ENCODE data around the gene WHRN.

Gene WHRN

DNA sequence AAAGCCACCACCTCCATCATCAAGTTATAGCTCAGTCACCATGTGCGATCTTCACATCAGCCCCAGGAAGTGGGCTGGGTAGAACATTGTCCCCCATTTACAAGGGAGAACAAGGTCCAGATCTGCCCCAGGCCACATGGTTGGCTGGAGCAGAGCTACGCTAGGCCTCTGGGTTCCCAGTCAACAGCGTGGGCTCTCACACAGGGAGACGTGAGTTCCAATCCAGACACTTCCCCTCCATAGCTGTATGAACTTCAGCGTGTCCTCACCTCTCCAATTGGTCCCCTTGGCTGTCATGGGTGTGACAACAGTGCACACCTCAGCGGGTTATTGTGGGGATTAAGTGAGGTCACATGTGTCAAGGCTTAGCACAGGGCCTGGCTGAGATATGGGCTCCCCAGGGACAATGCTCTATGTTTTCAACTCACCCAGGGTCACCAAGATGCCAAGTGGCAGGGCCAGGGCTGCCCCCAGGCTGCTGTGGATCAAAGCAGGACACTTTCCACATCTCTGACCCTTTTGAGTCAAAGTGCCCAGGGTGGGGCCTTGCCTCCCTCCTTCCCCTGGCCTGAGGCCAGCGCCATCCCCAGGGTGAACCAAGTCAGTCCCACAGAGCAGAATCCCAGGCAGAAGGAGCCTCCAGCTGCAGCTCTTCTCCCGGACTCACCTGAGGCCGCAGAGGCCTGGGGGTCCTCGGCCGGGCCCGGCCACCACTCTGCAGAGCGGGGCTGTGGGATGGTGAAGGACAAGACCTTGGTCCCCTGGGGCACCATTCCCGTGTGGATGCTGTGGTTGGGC is 137.3 kb downstream of the WHRN start:
- no peak for DNase-seq (ENCODE audit: low spot score)
- FAIRE-seq: no peak

DNA sequence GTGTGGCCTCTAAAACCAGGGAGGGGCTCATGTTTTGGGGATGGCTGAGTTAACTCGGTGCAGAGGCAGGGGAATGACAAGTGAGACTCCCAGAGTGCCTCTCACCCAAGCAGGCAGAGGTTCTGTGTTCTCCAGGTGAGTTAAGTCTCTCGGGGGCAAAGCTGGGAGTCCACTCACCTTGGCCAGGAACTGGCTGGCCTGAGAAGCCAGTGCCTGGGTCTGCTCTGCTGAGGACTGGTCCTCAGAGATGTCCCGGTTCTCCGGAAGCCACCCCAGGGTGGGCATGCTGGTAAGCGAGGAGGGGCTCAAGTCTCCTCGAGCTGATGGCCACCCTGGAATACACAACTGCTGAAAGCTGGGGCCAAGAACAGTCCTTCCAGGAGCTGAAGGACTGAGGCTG is 137.9 kb downstream of the WHRN start:
- FAIRE-seq (no peak), DNase-seq (ENCODE audit: low spot score) (no peak)

DNA sequence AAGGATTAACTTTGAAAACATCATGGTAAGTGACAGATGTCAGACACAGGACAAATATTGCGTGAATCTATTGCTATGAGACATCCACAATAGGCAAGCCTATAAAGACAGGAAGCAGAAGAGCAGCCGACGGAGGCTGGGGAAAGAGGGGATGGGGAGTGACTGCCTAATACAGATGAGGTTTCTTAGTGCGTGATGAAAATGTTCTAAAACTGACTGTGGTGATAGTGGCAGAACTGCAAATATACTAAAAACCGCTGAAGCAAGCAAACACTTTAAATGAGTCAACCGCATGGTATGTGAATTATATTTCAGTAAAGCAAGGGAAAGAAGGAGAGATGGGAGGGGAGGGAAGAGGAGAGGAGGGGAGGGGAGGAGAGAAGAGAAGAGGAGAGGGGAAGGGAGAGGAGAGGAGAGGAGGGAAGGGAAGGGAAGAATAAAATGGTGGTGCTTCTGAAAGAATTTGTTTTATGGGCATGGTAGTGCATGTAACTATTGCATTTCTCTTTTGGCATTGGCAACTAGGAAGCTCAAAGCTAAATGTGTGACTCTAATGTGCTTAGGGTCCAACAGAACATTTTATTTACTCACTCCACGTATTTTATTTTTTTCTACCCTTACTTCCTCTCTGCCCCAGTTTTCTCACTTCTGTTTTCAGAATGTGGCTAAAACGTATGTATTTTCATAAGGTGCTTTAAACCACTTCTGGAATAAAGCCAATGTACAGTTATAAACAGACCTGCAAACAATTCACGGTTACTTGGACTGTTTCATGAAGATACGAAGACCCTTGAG is 138.7 kb downstream of the WHRN start:
- FAIRE-seq (no peak), DNase-seq (ENCODE audit: low spot score) (peak; percentile 43)

DNA sequence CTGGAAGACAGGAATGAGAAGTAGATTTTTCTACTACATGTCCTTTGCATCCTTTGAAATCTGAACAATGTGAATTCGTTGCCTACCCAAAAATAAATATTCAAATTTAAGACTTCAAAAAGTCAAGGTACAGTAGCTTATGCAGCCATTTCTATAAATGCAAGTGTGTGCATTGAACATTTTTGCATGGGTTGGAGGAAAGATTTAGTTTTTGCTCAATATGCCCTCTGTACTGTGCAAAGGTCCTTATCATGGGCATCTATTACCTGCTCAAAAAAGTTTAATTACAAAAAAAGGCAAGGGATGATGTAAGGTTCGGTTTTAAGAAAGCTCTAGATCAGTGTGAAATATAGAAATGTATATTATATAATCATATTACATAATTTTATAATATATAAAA is 140.1 kb downstream of the WHRN start:
- no peak for FAIRE-seq
- no peak for DNase-seq (ENCODE audit: low spot score)

DNA sequence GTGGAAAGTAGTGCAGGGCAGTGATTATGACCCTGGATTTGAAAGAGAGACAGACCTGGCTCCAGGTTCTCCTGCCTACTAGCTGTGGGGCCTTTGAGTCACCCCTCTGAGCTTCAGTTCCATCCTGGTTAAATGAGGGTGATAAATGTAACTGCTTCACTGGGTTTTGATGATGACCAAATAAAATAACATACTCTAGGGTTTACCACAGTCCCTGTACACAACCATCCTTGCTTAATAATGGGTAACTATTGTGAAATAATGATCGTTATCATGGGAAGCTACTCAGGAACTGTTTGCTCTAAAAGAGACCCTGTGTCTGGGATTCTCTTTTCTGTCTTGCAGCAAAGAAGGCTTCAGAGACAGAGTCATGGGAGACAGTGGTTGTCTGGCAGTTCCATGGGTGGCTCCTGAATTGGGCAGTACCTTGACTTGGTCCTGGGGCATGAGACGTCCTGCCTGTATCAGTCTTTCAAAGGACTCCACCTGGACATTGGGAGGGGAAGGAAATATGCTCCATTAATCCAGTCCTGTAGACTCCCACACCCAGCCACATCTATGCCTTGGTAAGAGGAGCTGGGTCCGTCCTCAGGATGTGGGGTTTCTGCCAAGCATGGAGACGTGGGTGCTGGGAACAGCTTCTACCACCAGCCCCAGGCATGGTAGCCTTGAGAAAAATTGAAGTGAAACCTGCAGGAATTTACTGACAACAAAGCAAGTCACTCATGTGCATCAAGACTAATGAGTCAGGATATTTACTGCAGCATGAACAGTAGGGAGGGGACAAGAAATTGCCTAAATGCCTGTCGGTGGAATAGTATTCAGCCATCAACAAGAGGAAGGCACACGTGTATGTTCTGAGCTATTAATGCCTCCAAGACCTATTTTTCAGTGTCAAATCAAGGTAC is 140.9 kb downstream of the WHRN start:
- FAIRE-seq (no peak), DNase-seq (ENCODE audit: low spot score) (no peak)

DNA sequence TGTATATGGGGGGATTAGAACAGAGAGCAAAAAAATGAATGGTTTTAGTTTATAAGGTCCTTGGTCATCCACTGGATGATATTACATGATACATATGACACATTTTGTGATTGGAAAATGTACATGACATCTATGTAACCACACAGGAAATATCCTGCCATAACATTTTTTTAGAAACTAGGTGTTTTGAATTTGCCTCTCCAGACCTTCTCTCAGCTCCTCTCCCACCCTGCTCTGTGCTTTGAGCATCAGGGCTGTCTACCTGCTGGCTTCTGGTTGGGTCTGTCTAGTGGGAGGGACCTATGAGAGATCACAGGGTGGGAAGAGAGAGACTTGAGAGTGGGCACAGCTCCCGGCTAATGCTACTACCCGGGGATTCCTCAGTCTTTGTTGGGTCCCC is 141.8 kb downstream of the WHRN start:
- DNase-seq (ENCODE audit: low spot score) (no peak), FAIRE-seq (no peak)

DNA sequence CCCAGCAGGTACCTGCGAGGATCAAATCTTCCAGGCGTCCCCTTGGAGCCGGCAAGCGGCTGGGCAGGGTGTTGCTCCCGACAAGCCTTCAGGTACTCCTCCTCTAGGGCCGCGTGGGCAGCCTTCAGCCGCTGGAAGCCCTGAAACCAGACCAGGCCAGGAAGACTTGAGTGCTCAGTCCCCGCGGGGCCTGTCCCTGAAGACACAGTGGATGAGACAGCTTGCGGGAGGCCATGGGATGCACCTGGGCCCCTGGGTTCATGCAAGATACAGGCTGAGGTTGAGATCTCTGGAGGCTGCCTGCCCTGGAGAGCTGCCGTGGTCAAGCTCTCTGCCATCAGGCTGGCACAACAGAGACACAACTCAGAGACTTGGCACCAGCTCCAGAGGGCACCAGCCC is 142.9 kb downstream of the WHRN start:
- DNase-seq (ENCODE audit: low spot score) (no peak), FAIRE-seq (no peak)

DNA sequence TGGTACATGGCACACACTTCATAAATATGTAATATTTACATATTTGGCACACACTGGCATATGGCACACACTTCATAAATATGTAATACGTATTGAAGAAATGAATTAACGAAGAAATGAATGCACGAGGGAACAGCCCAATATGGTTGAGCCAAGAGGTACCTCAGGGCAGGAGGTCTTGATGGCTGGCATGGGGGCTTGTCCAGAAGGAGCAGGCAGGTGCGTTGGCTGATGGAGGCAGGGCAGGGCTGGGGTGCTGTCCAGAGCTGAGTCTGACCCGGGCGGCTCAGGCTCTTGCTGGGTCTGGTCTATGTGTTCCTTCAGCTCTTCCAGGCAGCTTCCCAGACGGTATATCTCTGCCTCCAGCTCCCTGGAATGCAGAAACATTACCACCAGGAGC is 143.7 kb downstream of the WHRN start:
- no peak for DNase-seq (ENCODE audit: low spot score)
- no peak for FAIRE-seq

DNA sequence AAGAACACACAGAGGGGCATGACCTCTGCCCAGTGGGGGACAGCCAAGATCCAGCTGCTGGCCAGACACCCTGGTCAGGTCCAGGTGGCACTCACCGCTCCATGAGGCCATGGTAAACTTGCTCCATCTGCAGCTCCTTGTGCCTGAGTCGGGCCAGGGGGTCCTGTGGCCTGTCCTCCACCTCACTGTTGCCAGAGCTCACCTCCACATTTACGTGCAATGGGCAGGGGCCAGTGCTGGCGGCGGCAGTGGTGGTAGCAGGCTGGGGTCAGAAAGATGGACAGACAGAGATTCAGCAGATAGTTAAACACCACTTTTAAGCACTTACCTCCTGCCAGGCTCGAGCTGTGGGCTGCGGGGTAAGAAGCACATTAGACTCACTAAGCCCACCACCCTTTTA is 145.5 kb downstream of the WHRN start:
- FAIRE-seq (no peak), DNase-seq (ENCODE audit: low spot score) (no peak)

DNA sequence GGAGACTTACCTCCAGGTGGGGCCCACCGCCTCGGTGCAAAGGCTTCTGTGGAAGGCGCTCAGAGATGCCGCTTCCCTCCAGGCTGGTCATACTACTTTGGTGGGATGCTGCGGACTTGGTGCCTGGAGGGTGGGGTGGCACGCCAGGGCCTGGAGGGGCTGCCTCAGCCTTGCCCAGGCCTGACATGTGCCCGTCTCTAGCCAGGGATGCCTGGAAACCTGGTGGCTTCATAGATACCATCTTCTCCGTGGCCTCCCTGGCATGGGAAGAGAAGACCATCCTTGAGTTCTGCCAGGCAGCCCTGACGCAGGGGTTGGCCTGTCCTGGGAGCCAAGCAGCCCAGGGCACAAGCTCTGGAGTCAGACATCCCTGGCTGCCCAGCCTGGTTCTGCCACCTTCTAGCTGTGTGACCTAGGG is 147.4 kb downstream of the WHRN start:
- DNase-seq (ENCODE audit: low spot score) (no peak), FAIRE-seq (no peak)

DNA sequence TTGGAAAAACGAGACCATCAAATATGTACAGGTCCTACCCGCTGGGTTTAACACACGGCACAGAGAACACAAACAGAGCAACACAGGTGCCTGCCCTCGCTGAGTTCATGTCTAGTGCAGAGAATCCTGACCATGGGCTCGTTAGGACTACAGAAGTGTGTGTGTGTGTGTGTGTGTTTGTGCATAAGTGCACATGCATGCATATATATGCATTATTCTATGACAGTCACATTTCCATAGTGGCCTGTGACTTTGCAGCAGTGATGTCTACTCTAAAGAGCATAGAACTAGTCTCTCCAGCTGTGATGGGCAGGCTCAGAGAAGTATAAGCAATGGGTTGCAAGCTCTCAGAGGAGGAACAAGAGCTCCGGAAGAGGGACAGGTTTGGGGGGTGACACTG is 147.9 kb downstream of the WHRN start:
- no peak for FAIRE-seq
- DNase-seq (ENCODE audit: low spot score): no peak

DNA sequence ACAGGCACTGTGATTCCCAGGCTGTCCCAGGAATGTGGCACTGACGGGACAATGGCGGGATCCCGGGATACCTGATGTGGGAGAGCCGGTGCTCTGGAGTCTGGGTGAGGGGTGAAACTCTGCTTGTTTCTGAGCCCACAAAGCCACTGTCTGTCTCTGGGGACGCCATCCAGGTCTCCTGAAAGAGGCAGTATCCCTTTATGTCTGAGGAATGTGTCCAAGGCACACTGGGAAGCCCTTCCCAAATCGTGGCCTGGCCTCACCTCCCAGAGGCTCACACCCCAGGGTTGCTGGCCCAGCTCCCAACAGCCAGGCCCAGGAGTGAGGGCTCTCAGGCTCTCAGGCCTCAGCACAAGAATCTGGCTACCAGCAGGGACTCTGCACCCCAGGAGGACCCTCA is 148.5 kb downstream of the WHRN start:
- FAIRE-seq (no peak), DNase-seq (ENCODE audit: low spot score) (no peak)

DNA sequence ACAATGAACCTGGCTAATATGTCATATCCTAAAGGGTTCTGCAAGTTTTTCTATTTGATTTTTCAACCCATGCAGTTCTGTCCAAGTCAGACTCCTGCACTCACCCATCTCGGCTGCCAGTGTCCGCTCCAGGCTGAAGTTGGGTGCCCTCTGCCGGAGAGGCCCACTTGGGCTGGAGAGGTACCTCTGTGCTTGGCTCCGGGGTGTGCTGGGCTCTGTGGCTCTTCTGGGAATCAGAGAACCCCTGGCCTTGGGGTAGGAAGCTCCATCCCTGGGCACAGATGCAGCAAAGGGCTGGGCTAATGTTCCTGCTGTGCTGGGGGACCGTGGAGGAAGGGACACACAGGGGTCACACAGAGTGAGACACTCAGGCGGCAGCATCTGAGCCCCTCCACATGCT is 149.5 kb downstream of the WHRN start:
- no peak for DNase-seq (ENCODE audit: low spot score)
- FAIRE-seq: no peak
